ENCODE data around the gene SEC31A.

GRCh38 chr4:82774711-82775171, 116.2 kb downstream of the SEC31A start:
- TF ChIP-seq CTCF (conservative IDR thresholded peaks at IDR 0.05; ENCODE audit: low read depth in 2 of 2) (no peak), EZH2 (IDR thresholded peaks at IDR 0.05; ENCODE audit: low read depth, unreplicated experiment) (no peak), JUNB (IDR thresholded peaks at IDR 0.05; ENCODE audit: unreplicated experiment) (no peak), REST (IDR thresholded peaks at IDR 0.05; ENCODE audit: unreplicated experiment) (no peak), EZH2phosphoT487 (IDR thresholded peaks at IDR 0.05; ENCODE audit: unreplicated experiment) (no peak), ZNF331 (CRISPR knock-in tag; IDR thresholded peaks at IDR 0.05; ENCODE audit: low read depth) (no peak), POLR2AphosphoS5 (IDR thresholded peaks at IDR 0.05; ENCODE audit: low read depth) (no peak), STAT1 (IDR thresholded peaks at IDR 0.05; ENCODE audit: unreplicated experiment) (no peak), NANOG (IDR thresholded peaks at IDR 0.05; ENCODE audit: borderline replicate concordance) (no peak), ZNF114 (CRISPR knock-in tag; IDR thresholded peaks at IDR 0.05) (no peak), ETS1 (IDR thresholded peaks at IDR 0.05) (no peak), ZNF462 (CRISPR knock-in tag; IDR thresholded peaks at IDR 0.05) (no peak)

Measured in GM23338 (cell line).